A204.1 (cell line): Measurements from ENCODE around the gene BRPF3.

Experiments
- FAIRE-seq: peaks from 2 replicates; lab custom pipeline; 2012; peaks lifted over from hg19 to GRCh38; lab: Jason Lieb, UNC

BRPF3 gene

GRCh38 chr6:36232172-36232571, 35.6 kb downstream of the BRPF3 start:
- FAIRE-seq, result no peak

DNA sequence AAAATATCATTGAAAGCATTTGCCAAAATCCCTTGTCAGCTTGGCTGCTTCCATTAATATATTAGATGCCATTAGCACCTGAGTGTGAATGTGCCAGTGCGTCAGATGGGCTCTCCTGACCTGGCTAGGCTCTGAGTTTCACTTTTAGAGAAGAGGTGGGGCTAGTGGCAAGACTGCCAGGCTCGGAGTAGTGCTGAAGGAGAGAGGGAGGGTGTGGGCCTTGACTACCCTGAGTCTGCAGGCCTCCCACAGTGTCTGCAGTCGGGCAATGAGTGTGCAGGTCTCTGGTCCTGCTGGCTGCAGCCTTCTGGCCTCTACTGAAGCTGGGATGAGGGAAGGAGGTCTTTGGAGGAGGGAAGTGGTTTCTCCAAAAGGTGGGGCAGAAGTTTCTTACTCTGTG, 38.8 kb downstream of the BRPF3 start:
- no peak for FAIRE-seq

- FAIRE-seq, result no peak
These were observed 39.3 kb downstream of the BRPF3 start for GRCh38 chr6:36235862-36236261.

DNA sequence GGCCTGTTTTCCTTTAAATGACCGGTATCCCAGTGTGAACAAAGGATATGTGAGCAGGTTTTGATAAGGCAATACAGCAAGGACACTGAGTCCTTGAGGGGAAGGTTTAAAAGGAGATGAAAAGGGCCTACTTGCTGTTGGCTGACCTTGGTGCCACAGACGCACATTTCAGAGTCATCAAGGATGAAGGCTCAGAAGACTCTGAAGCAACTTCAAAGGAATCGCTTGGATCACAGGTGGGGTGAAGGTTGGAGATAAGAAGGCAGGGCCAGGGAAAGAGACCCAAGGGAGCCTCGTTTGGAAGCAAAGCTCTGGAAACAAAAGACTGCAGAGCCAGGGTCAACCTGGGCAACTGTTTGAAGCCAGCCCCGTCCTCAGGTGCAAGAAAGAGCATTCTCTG, 43.2 kb downstream of the BRPF3 start:
- FAIRE-seq, result no peak

DNA sequence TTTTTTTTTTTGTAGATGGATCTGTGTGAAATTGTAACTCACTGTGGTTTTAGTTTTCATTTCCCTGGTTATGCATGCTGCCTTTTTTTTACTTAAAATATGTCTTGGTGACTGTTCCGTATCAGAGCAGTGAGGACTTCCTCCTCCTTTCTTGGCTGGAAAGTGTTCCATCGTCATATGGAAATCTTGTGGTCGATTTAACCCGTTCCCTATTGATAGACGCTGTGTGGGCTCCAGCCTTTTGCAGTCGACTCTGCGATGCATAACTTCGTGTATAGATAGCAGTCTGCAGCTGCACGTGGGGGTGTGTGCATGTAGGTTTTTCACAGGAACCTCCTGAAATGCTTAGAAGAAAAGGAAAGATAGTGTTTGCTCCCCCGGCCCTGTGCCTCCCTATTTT, 45.2 kb downstream of the BRPF3 start:
- no peak for FAIRE-seq

DNA sequence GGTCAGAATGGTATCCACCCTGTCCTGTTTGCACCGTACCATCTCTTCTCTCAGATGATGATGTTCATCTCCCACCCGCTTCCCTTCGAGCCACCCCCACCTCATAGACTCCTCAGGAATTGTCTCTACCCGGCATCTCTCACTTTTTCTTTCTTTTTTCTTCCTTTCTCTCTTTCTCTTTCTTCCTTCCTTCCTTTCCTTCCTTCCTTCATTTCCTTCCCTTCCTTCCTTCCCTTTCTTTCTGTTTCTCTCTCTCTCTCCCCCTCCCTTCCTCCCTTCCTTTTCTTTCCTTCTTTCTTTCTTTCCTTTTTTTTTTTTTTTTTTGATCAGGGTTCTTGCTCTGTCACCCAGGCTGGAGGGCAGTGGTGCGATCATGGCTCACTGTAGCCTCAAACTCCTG, 45.6 kb downstream of the BRPF3 start:
- FAIRE-seq, result no peak

GRCh38 chr6:36242626-36243025, 46.1 kb downstream of the BRPF3 start:
- no peak for FAIRE-seq

- no peak for FAIRE-seq
These were observed 47.1 kb downstream of the BRPF3 start for GRCh38 chr6:36243562-36244212.

DNA sequence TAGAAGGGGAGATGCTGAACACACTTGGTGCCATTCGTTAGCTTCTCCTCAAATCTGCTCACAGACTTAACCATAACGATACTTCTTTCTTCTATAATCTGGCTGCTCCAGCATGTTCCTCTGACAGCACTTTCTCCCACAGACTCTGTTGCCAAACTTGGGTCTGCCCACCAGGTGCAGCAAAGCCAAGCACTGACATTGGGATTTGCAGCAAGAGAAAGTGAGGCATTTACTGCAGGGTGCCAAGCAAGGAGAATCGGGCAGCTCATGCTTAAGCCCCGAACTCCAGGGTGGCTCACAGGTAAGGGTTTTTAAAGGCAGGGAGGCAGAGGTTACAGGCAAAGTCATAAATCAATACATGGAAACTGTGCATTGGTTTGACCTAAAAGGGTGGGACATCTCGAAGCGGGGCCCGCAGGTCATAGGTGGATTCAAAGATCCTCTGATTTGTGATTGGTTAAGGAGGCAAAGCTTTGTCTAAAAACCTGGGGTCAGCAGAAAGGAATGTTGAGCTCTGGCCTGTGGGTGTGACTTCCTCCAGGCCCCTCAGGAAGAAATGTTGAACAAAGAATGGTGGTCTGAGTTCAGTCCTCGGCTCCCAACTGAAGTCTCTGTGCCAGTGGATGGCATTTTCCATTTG, 48.2 kb downstream of the BRPF3 start:
- FAIRE-seq, result no peak

DNA sequence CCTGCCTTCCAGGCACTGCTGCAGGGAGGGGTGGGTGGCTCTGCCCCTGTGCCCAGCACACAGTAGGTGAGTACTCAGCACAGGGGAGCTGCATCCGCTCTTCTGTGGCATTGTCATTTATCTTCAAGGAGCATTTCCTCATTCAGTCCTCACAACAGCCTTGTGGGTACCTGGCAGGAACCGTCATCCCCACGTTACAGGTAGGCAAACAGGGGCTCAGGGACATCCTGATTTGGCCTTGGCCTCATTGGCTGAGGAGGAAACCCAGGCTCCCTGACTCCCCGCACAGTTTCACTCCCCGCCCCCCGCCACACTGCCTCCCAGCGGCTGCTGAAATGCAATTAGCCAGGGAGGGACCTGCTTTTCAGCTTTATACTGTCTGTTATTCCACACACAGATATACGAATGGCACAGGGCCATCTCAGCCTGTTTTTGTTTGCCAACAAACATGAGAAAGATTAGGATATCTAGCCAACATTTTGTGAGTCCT, 49.1 kb downstream of the BRPF3 start:
- no peak for FAIRE-seq

- FAIRE-seq, result no peak
These were observed 50.1 kb downstream of the BRPF3 start for GRCh38 chr6:36246506-36247268.

GRCh38 chr6:36247693-36248092, 51.1 kb downstream of the BRPF3 start:
- no peak for FAIRE-seq

GRCh38 chr6:36248980-36249379, 52.4 kb downstream of the BRPF3 start:
- FAIRE-seq, result no peak

GRCh38 chr6:36249536-36249935, 53.0 kb downstream of the BRPF3 start:
- FAIRE-seq, result no peak

DNA sequence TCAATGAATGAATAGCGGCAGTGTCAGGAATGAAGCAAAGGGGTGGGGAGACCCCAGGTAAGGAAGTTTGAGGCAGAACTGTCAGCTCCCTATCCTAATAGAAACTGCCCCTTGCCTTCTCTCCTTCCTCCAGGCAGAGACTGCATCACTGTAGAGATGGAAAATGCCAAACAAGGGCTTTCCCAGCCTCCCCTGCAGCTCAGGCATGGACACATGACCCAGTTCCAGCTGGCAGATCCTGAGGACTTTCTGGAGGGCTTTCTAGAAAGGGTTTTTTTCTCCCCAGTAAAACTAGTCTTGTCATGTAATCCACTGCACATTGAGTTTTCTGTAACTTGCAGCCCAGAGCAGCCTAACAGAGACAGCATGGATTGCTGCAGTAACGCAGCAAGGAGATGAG, 55.5 kb downstream of the BRPF3 start:
- FAIRE-seq, result no peak

DNA sequence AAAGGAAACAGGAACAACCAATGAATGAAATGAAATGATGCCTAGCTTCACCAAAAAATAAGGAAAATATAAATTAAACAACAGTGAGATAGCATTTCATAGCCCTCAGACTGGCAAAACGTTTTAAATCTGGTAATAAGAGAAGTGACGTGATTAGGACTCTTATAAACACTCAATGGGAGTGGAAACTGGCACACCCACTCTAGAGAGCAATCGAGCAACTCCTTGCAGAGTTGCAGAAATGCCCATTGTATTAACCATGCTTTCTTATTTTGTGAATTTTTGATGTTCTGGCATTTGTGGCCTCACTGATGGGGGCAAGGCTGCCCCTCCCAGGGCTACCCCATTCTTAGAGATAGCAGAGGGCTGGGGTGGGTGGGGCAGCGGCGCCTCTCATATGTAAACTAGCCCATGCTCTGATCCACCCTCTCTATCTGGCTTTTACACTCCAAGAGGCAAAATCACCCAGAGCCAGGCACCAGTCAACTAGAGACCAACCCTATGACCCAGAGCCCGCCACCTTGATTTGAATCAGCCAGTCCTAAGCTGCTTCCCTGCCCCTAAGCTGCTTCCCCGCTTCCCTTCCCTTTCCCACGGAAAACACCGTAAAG, 67.0 kb downstream of the BRPF3 start:
- no peak for FAIRE-seq

- FAIRE-seq, result no peak
These were observed 69.2 kb downstream of the BRPF3 start for GRCh38 chr6:36265744-36266143.

- FAIRE-seq, result no peak
These were observed 70.5 kb downstream of the BRPF3 start for GRCh38 chr6:36266913-36267644.

GRCh38 chr6:36267731-36268477, 71.4 kb downstream of the BRPF3 start:
- FAIRE-seq, result no peak

- no peak for FAIRE-seq
These were observed 72.1 kb downstream of the BRPF3 start for GRCh38 chr6:36268478-36269275.
